GM13976 (cell line): ENCODE measurements around the gene RNF222.

Source experiments
- DNase-seq: peaks from one replicate; pipeline ENCODE4 v3.0.0; 2012; ENCODE audit warnings: low spot score
- CTCF ChIP-seq: IDR thresholded peaks from 2 replicates; pipeline ENCODE4 v1.5.1; 2012; ENCODE audit warnings: borderline replicate concordance, mild to moderate bottlenecking; ENCODE audit not compliant: insufficient read depth; ENCODE audit errors: extremely low read depth, missing control alignments, control extremely low read depth
- in situ Hi-C: fragments of 300-500 bp; cut with MboI; formaldehyde crosslinking; loops from one replicate; pipeline ENCODE4 v1.12.0; 2022; ENCODE audit warnings: low sequenced_read_pairs, mixed read lengths, inconsistent platforms; ENCODE audit not compliant: unreplicated experiment

Gene RNF222

GRCh38 chr17:8397636-8398035, at the start of gene RNF222:
RNF222 (minus strand) TSS chr17:8397827; CDS start chr17:8393461, 4,366 bp downstream.
- no peak for DNase-seq
- in situ Hi-C loops = no loop called here
- no peak for TF ChIP-seq CTCF

- no peak for DNase-seq
- in situ Hi-C loops = no loop called here
These were observed 47.9 kb upstream of the RNF222 start for GRCh38 chr17:8445536-8445935.

GRCh38 chr17:8444494-8444893, 46.9 kb upstream of the RNF222 start:
- DNase-seq = no peak
- TF ChIP-seq CTCF = no peak
- in situ Hi-C loops = no loop called here

More at GRCh38 chr17:8445536-8445935, 47.9 kb upstream of the RNF222 start:
- TF ChIP-seq CTCF = no peak

- no peak for DNase-seq
- in situ Hi-C loops = no loop called here
- no peak for TF ChIP-seq CTCF
These were observed 46.1 kb upstream of the RNF222 start for GRCh38 chr17:8443756-8444155.

GRCh38 chr17:8442310-8442709, 44.7 kb upstream of the RNF222 start:
- in situ Hi-C loops = no loop called here
- TF ChIP-seq CTCF = no peak
- no peak for DNase-seq

- no peak for TF ChIP-seq CTCF
- in situ Hi-C loops = no loop called here
- DNase-seq = peak; percentile 49
These were observed 44.1 kb upstream of the RNF222 start for GRCh38 chr17:8441690-8442089.

GRCh38 chr17:8439681-8440080, 42.1 kb upstream of the RNF222 start:
- DNase-seq = no peak
- in situ Hi-C loops = no loop called here
- TF ChIP-seq CTCF = no peak
